BLaER1 treated with 17β-estradiol and CSF1 and Interleukin-3, amounts not matched to agents 10 nM and 100 nM (cell line): ENCODE data around the gene SMPD2.

Source experiments
- H3K27ac ChIP-seq, 11 experiments: shearing (Covaris generic); formaldehyde crosslinking; 2 replicates each; pipeline ENCODE4 v1.8.1; 2022
- H3K27me3 ChIP-seq, 11 experiments: shearing (Covaris generic); formaldehyde crosslinking; 2 replicates each; pipeline ENCODE4 v1.8.1; 2022
- H3K36me3 ChIP-seq, 11 experiments: shearing (Covaris generic); formaldehyde crosslinking; 2 replicates each; pipeline ENCODE4 v1.8.1; 2022
- H3K4me1 ChIP-seq, 10 experiments: shearing (Covaris generic); formaldehyde crosslinking; 2 replicates each; pipeline ENCODE4 v1.8.1; 2022
- H3K4me2 ChIP-seq, 11 experiments: shearing (Covaris generic); formaldehyde crosslinking; 2 replicates each; pipeline ENCODE4 v1.8.1; 2022
- H3K4me3 ChIP-seq, 10 experiments: shearing (Covaris generic); formaldehyde crosslinking; 2 replicates each; pipeline ENCODE4 v1.8.1; 2022
- H3K9ac ChIP-seq, 11 experiments: shearing (Covaris generic); formaldehyde crosslinking; 2 replicates each; pipeline ENCODE4 v1.8.1; 2022
- H3K9me3 ChIP-seq, 11 experiments: shearing (Covaris generic); formaldehyde crosslinking; replicated peaks in 1 of 11; 2 replicates each; pipeline ENCODE4 v1.8.1; 2022
- H4K20me1 ChIP-seq, 11 experiments: shearing (Covaris generic); formaldehyde crosslinking; 2 replicates each; pipeline ENCODE4 v1.8.1; 2022
- Cebpa-rat ChIP-seq, 11 experiments: shearing (Covaris generic); IDR thresholded peaks; 2 replicates each; pipeline ENCODE4 v1.8.1; 2022

Gene SMPD2

DNA sequence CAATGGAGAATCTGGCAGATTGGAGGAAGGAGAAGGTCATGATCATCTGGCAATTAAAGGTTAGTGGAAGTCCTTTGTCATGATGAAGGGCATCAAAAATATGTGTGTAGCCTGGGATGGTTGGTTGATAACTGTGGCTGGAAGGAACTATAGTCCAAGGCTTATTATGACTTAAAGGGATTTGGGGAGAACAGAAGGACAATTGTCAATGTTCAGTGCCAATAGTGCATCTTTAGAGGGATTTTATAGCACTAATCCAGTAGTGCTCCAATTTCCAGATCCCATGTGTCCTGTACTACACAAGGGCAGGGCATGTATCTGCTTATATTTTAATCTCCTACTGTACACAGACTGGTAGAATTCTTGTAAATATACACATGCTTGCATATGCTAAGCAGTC lies 47.5 kb downstream of the SMPD2 start:
- TF ChIP-seq Cebpa-rat (IDR thresholded peaks at IDR 0.05): no peak
- H4K20me1 ChIP-seq: no peaks in the 10 kb centered on the region
- H3K4me2 ChIP-seq: no peak overlapping the region
- H3K36me3 ChIP-seq: no peaks in the 10 kb centered on the region
- H3K4me1 ChIP-seq: peaks cover 21 to 35% (median 30%) of the 10 kb centered on the region in 10 experiments
- no peak overlapping the region for H3K4me3 ChIP-seq
- H3K27me3 ChIP-seq: 0 out of 22 replicates have a peak, but pooled peaks cover 0 to 2% (median 0%) of the 10 kb centered on the region in 11 experiments
- H3K9me3 ChIP-seq: no peaks in the 10 kb centered on the region
- no peak overlapping the region for H3K9ac ChIP-seq
- H3K27ac ChIP-seq: no peak overlapping the region

DNA sequence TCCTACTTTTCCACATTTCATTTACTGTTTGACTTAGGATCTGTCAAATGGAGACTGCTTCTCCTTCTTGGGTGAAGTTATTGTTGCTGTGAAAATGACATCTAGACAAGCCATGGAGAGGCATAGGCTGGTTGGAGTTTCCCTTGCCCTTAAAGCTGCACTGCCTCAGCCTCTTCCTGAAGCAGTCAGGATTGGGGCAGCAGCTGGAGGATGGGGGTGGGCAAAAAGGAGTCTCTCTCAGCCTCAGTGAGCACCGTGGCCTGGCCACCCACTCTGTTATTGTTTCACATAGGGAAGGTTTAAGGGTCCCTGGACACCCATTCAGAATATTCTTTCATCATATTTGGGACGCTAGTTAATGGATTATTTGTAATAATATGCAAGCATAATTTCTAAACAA lies 50.2 kb downstream of the SMPD2 start:
- peak overlapping the region in 2 of 11 experiments; percentile 23 to 49; a peak in 1 of 22 replicates for H3K27ac ChIP-seq
- no peak for TF ChIP-seq Cebpa-rat (IDR thresholded peaks at IDR 0.05)
- peaks cover 26 to 39% (median 32%) of the 10 kb centered on the region in 10 experiments for H3K4me1 ChIP-seq
- H4K20me1 ChIP-seq: no peaks in the 10 kb centered on the region
- no peak overlapping the region; a peak in 1 of 22 replicates for H3K9ac ChIP-seq
- H3K9me3 ChIP-seq: no peaks in the 10 kb centered on the region
- no peaks in the 10 kb centered on the region for H3K27me3 ChIP-seq
- peak overlapping the region; percentile 34 to 82 (median 63) for H3K4me2 ChIP-seq
- H3K36me3 ChIP-seq: no peaks in the 10 kb centered on the region
- H3K4me3 ChIP-seq: no peak overlapping the region

DNA sequence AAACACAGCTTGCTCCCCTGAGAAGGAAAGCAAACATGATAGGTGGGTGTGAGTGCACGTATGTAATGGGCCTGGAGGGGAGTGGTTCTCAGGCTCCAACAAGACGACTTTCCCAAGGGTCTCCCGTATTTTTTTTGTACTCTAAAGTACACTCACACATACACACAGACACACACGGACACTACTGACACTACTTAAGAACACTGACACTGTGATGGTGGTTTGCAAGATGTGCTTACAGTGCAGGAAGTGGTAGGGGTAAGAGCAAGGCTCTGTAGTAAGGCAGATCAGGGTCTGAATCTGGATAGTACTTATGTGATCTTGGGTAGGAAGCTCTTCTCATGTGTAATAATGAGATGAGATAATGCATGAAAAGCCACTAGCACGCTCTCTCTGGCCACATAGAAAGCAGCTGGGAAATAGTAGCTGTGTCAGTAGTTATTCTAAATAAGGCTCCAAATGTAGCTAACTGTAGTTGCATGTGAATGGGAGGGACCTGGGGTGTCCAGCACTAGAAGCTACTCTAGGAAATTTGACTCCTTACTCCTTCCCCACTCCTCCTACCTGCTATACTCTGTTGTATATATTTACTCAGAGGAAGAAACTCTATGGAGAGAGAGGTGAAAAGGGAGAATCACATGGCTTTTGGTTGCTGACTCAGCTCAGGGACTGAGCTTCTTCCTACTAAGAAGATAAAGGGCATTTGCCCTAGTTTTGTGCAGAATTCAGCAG lies 50.8 kb downstream of the SMPD2 start:
- Histone ChIP-seq H3K27me3 (no peaks in the 10 kb centered on the region), H4K20me1 (no peaks in the 10 kb centered on the region), H3K4me3 (no peak overlapping the region), H3K27ac (peak overlapping the region in 7 of 11 experiments; percentile 4 to 55 (median 23); a peak in 10 of 22 replicates), H3K36me3 (no peaks in the 10 kb centered on the region), H3K4me1 (peaks cover 26 to 39% (median 32%) of the 10 kb centered on the region in 10 experiments), H3K4me2 (peak overlapping the region; percentile 34 to 82 (median 63)), H3K9me3 (no peaks in the 10 kb centered on the region), H3K9ac (peak overlapping the region in 2 of 11 experiments; percentile 15 to 20; a peak in 1 of 22 replicates)
- no peak for TF ChIP-seq Cebpa-rat (IDR thresholded peaks at IDR 0.05)
